Measurements from ENCODE around the gene CALML3. TPM values are rescaled to one million over a fixed set of nuclear protein-coding genes. Genes with fewer than 3 reads are reported as not detected.

Gene CALML3
- total and polyA plus RNA-seq, 2 donors (not counting 1 experiment from before 2014, with no cell fraction given): not detected

GRCh38 chr10:5502061-5502521 is 22.7 kb upstream of the CALML3 start:
- Mint-ChIP-seq H3K9me3 (ENCODE audit: insufficient read depth) (no peaks in the 10 kb centered on the region), H3K4me3 (no peak overlapping the region), H3K27me3 (peaks cover 14% of the 10 kb centered on the region), H3K27ac (no peak overlapping the region), H3K4me1 (no peaks in the 10 kb centered on the region)
- H3K27me3 ChIP-seq (replicated peaks in 1 of 4; ENCODE audit: control extremely low read depth in 1 of 4, control insufficient read depth in 3 of 4, insufficient read depth in 4 of 4, low read length in 3 of 4): peaks cover 0 to 4% (median 1%) of the 10 kb centered on the region in 4 experiments
- H3K27ac ChIP-seq (ENCODE audit: low read length in 2 of 2): no peak overlapping the region
- DNase-seq (no peak), ATAC-seq (ENCODE audit: low read depth) (no peak)
- H3K79me2 ChIP-seq (ENCODE audit: control insufficient read depth, insufficient read depth, low read length): no peaks in the 10 kb centered on the region
- H4K20me1 ChIP-seq (ENCODE audit: control insufficient read depth, insufficient read depth, low read length, poor library complexity, severe bottlenecking): no peaks in the 10 kb centered on the region
- no peaks in the 10 kb centered on the region for H3K36me3 ChIP-seq (replicated peaks in 1 of 2; ENCODE audit: control extremely low read depth in 1 of 2, control insufficient read depth in 1 of 2, extremely low read depth in 1 of 2, insufficient read depth in 2 of 2, low read length in 1 of 2)
- intact Hi-C loops (cut with micrococcal nuclease): no loop called here
- TF ChIP-seq CTCF (IDR thresholded peaks at IDR 0.05): no peak
- TF ChIP-seq EZH2 (IDR thresholded peaks at IDR 0.05; ENCODE audit: borderline replicate concordance, insufficient read depth, low read depth, low read length, poor library complexity, severe bottlenecking): no peak
- no peaks in the 10 kb centered on the region for H3K9me3 ChIP-seq (ENCODE audit: control extremely low read depth in 1 of 3, control insufficient read depth in 2 of 3, insufficient read depth in 1 of 3, low read length in 2 of 3)
- WGBS (ENCODE audit: insufficient coverage): 69% methylated on average over 12 of the region's 12 CpGs
- POLR2A ChIA-PET: no interaction called here
- no peak overlapping the region for H3K4me3 ChIP-seq (ENCODE audit: control extremely low read depth in 1 of 5, extremely low read depth in 1 of 5, insufficient read depth in 1 of 5, low read depth in 2 of 5, low read length in 4 of 5)
- CTCF ChIA-PET: no interaction called here
- H3K4me1 ChIP-seq (ENCODE audit: control insufficient read depth in 2 of 2, insufficient read depth in 2 of 2, low read length in 2 of 2): no peaks in the 10 kb centered on the region
- no peak overlapping the region for H3K4me2 ChIP-seq (replicated peaks; ENCODE audit: low read depth, low read length, poor library complexity, severe bottlenecking)
- no peak overlapping the region for H2AFZ ChIP-seq (ENCODE audit: insufficient read depth, low read depth, low read length, poor library complexity, severe bottlenecking)
- H3K9ac ChIP-seq (ENCODE audit: low read length): no peak overlapping the region

- Histone ChIP-seq H2AFZ (ENCODE audit: insufficient read depth, low read depth, low read length, poor library complexity, severe bottlenecking) (no peak overlapping the region), H3K27me3 (replicated peaks in 1 of 4; ENCODE audit: control extremely low read depth in 1 of 4, control insufficient read depth in 3 of 4, insufficient read depth in 4 of 4, low read length in 3 of 4) (peaks cover 0 to 4% (median 1%) of the 10 kb centered on the region in 4 experiments), H3K27ac (ENCODE audit: low read length in 2 of 2) (no peak overlapping the region), H3K36me3 (replicated peaks in 1 of 2; ENCODE audit: control extremely low read depth in 1 of 2, control insufficient read depth in 1 of 2, extremely low read depth in 1 of 2, insufficient read depth in 2 of 2, low read length in 1 of 2) (no peaks in the 10 kb centered on the region), H3K4me3 (ENCODE audit: control extremely low read depth in 1 of 5, extremely low read depth in 1 of 5, insufficient read depth in 1 of 5, low read depth in 2 of 5, low read length in 4 of 5) (no peak overlapping the region), H3K9ac (ENCODE audit: low read length) (no peak overlapping the region), H3K4me2 (replicated peaks; ENCODE audit: low read depth, low read length, poor library complexity, severe bottlenecking) (no peak overlapping the region), H3K9me3 (ENCODE audit: control extremely low read depth in 1 of 3, control insufficient read depth in 2 of 3, insufficient read depth in 1 of 3, low read length in 2 of 3) (no peaks in the 10 kb centered on the region), H3K4me1 (ENCODE audit: control insufficient read depth in 2 of 2, insufficient read depth in 2 of 2, low read length in 2 of 2) (no peaks in the 10 kb centered on the region), H4K20me1 (ENCODE audit: control insufficient read depth, insufficient read depth, low read length, poor library complexity, severe bottlenecking) (no peaks in the 10 kb centered on the region), H3K79me2 (ENCODE audit: control insufficient read depth, insufficient read depth, low read length) (no peaks in the 10 kb centered on the region)
- Mint-ChIP-seq H3K9me3 (ENCODE audit: insufficient read depth) (no peaks in the 10 kb centered on the region), H3K4me1 (no peaks in the 10 kb centered on the region), H3K27ac (no peak overlapping the region), H3K27me3 (peaks cover 14% of the 10 kb centered on the region), H3K4me3 (no peak overlapping the region)
- ChIA-PET POLR2A (no interaction called here), CTCF (no interaction called here)
- ATAC-seq (ENCODE audit: low read depth): no peak
- 78% methylated on average over 11 of the region's 14 CpGs for WGBS (ENCODE audit: insufficient coverage)
- TF ChIP-seq EZH2 (IDR thresholded peaks at IDR 0.05; ENCODE audit: borderline replicate concordance, insufficient read depth, low read depth, low read length, poor library complexity, severe bottlenecking): no peak
- TF ChIP-seq CTCF (IDR thresholded peaks at IDR 0.05): no peak
- intact Hi-C loops (cut with micrococcal nuclease): no loop called here
- no peak for DNase-seq
These were observed 21.9 kb upstream of the CALML3 start for GRCh38 chr10:5502571-5503476.

All from B cell (primary cell).